Progenitor cell of endocrine pancreas (in vitro differentiated cells): ENCODE results near the gene ALDH3B1. TPM values are rescaled to one million over a fixed set of nuclear protein-coding genes. Genes with fewer than 3 reads are reported as not detected.
"Not testable (repeated sequence)": the region's sequence is repeated elsewhere in the genome, so short reads cannot be mapped to it uniquely, and the experiment has no call there.

ENCODE experiments used
- DNase-seq: peaks from one replicate; pipeline ENCODE4 v3.0.0; 2021; ENCODE audit warnings: low spot score; ENCODE audit not compliant: unreplicated experiment
- H3K27ac Mint-ChIP-seq: 2 replicates; pipeline ENCODE4 v1.8.0; 2021; ENCODE audit warnings: mild to moderate bottlenecking, moderate library complexity, mixed read lengths
- H3K27me3 Mint-ChIP-seq: 2 replicates; pipeline ENCODE4 v1.8.0; 2021; ENCODE audit warnings: mixed read lengths
- H3K36me3 Mint-ChIP-seq: 2 replicates; pipeline ENCODE4 v1.8.0; 2022; ENCODE audit warnings: mixed read lengths; ENCODE audit not compliant: insufficient read depth
- H3K4me1 Mint-ChIP-seq: 2 replicates; pipeline ENCODE4 v1.8.0; 2021; ENCODE audit warnings: low read depth, mixed read lengths
- H3K4me3 Mint-ChIP-seq: 2 replicates; pipeline ENCODE4 v1.8.0; 2021; ENCODE audit warnings: low read depth, mild to moderate bottlenecking, moderate library complexity, mixed read lengths
- H3K9me3 Mint-ChIP-seq: 2 replicates; pipeline ENCODE4 v1.8.0; 2021; ENCODE audit warnings: low read depth, mixed read lengths
- CTCF ChIP-seq: fragments of 200-600 bp; sonication (generic); IDR thresholded peaks from one replicate; pipeline ENCODE4 v1.5.0; 2021; ENCODE audit warnings: antibody characterized with exemption, mild to moderate bottlenecking; ENCODE audit not compliant: unreplicated experiment
- long read RNA-seq: library from polyadenylated mRNA; unstranded; transcript quantifications from one replicate; pipeline ENCODE4 v2.0.0, GENCODE V29; 2020
- total RNA-seq: library from RNA; stranded (reverse); gene quantifications from 2 replicates; pipeline ENCODE4 v1.2.1, GENCODE V29; 2021

ALDH3B1 gene
- total RNA-seq, result not detected in 2 replicates
- long read RNA-seq, result 0 reads

- no peak within 1 kb of the TSS for H3K4me3 Mint-ChIP-seq
- H3K9me3 Mint-ChIP-seq, result peaks cover 4% of the 10 kb centered on the region
- DNase-seq, result peak; percentile 8
- TF ChIP-seq CTCF, result no peak
- H3K27me3 Mint-ChIP-seq, result peaks cover 5% of the 10 kb centered on the region
- H3K4me1 Mint-ChIP-seq, result peaks cover 8% of the 10 kb centered on the region
- no peaks in the 10 kb centered on the region for H3K36me3 Mint-ChIP-seq
- no peak within 1 kb of the TSS for H3K27ac Mint-ChIP-seq
Measured at GRCh38 chr11:68010090-68011041, at the start of gene ALDH3B1. TSS of gene ALDH3B1 (plus strand) at chr11:68010327. CDS start at chr11:68015298, 4,971 bp downstream.

- not testable (repeated sequence) for H3K9me3 Mint-ChIP-seq
Measured at GRCh38 chr11:67963217-67963616, 46.9 kb upstream of the ALDH3B1 start.

GRCh38 chr11:67963879-67964278 is 46.2 kb upstream of the ALDH3B1 start:
- H3K27me3 Mint-ChIP-seq, result peaks cover 18% of the 10 kb centered on the region
- H3K4me1 Mint-ChIP-seq, DNase-seq, H3K36me3 Mint-ChIP-seq, H3K9me3 Mint-ChIP-seq, H3K27ac Mint-ChIP-seq, H3K4me3 Mint-ChIP-seq: not testable (repeated sequence)

More at GRCh38 chr11:67963217-67963616, 46.9 kb upstream of the ALDH3B1 start:
- not testable (repeated sequence) for H3K27ac Mint-ChIP-seq, H3K36me3 Mint-ChIP-seq, H3K4me1 Mint-ChIP-seq, DNase-seq, H3K4me3 Mint-ChIP-seq
- H3K27me3 Mint-ChIP-seq, result peaks cover 18% of the 10 kb centered on the region

- H3K4me3 Mint-ChIP-seq, DNase-seq, H3K9me3 Mint-ChIP-seq, H3K36me3 Mint-ChIP-seq, H3K27ac Mint-ChIP-seq, H3K4me1 Mint-ChIP-seq: not testable (repeated sequence)
- peaks cover 14% of the 10 kb centered on the region for H3K27me3 Mint-ChIP-seq
Measured at GRCh38 chr11:67964746-67965145, 45.4 kb upstream of the ALDH3B1 start.

- not testable (repeated sequence) for H3K9me3 Mint-ChIP-seq, DNase-seq, H3K4me3 Mint-ChIP-seq, H3K4me1 Mint-ChIP-seq, H3K27ac Mint-ChIP-seq, H3K36me3 Mint-ChIP-seq
- peaks cover 11% of the 10 kb centered on the region for H3K27me3 Mint-ChIP-seq
Measured at GRCh38 chr11:67965830-67966348, 44.2 kb upstream of the ALDH3B1 start.

- H3K27ac Mint-ChIP-seq, H3K9me3 Mint-ChIP-seq, H3K4me3 Mint-ChIP-seq, H3K36me3 Mint-ChIP-seq, DNase-seq: not testable (repeated sequence)
- Mint-ChIP-seq H3K4me1 (peaks cover 13% of the 10 kb centered on the region), H3K27me3 (peaks cover 14% of the 10 kb centered on the region)
Measured at GRCh38 chr11:67974746-67975145, 35.4 kb upstream of the ALDH3B1 start.

- not testable (repeated sequence) for DNase-seq
Measured at GRCh38 chr11:67978766-67979418, 31.2 kb upstream of the ALDH3B1 start.

GRCh38 chr11:67981226-67981625 is 28.9 kb upstream of the ALDH3B1 start:
- not testable (repeated sequence) for H3K4me3 Mint-ChIP-seq, H3K27ac Mint-ChIP-seq, DNase-seq, H3K9me3 Mint-ChIP-seq, H3K36me3 Mint-ChIP-seq
- Mint-ChIP-seq H3K27me3 (peaks cover 24% of the 10 kb centered on the region), H3K4me1 (peaks cover 15% of the 10 kb centered on the region)

More at GRCh38 chr11:67978766-67979418, 31.2 kb upstream of the ALDH3B1 start:
- H3K4me3 Mint-ChIP-seq, result peak overlapping the region; percentile 19
- TF ChIP-seq CTCF, result peak; percentile 13
- peaks cover 23% of the 10 kb centered on the region for H3K27me3 Mint-ChIP-seq
- H3K27ac Mint-ChIP-seq, result peak overlapping the region; percentile 13
- not testable (repeated sequence) for H3K36me3 Mint-ChIP-seq, H3K9me3 Mint-ChIP-seq
- peaks cover 15% of the 10 kb centered on the region for H3K4me1 Mint-ChIP-seq

- peaks cover 15% of the 10 kb centered on the region for H3K4me1 Mint-ChIP-seq
- not testable (repeated sequence) for H3K9me3 Mint-ChIP-seq, H3K4me3 Mint-ChIP-seq, H3K27ac Mint-ChIP-seq, DNase-seq, H3K36me3 Mint-ChIP-seq
- peaks cover 24% of the 10 kb centered on the region for H3K27me3 Mint-ChIP-seq
Measured at GRCh38 chr11:67982255-67982857, 27.8 kb upstream of the ALDH3B1 start.
